HCT116 (cell line): ENCODE results near the gene BRD4.

Experiments
- CEBPB ChIP-seq: IDR thresholded peaks from 2 replicates; pipeline ENCODE4 v1.6.1; 2012; ENCODE audit warnings: low read depth
- CTCF ChIP-seq, 3 experiments: fragments of 200-600 bp in 1 of 3; sonication (generic) in 1 of 3; IDR thresholded peaks in 2 of 3; conservative IDR thresholded peaks in 1 of 3; 2 replicates each; pipeline ENCODE4 v1.5.1; 2012 to 2017; ENCODE audit warnings: low read depth in 2 of 3, low read length in 2 of 3, antibody characterized with exemption in 1 of 3, borderline replicate concordance in 1 of 3, control low read depth in 1 of 3, mild to moderate bottlenecking in 1 of 3, mixed read lengths in 1 of 3, mixed run types in 1 of 3, moderate library complexity in 1 of 3; ENCODE audit not compliant: insufficient read depth in 1 of 3
- EGR1 ChIP-seq: IDR thresholded peaks from 2 replicates; pipeline ENCODE4 v1.6.1; 2012; ENCODE audit warnings: low read depth
- EZH2 ChIP-seq: fragments of 200-600 bp; sonication (generic); IDR thresholded peaks from 2 replicates; pipeline ENCODE4 v1.6.1; 2017; ENCODE audit warnings: antibody characterized with exemption, mixed run types
- JUND ChIP-seq: IDR thresholded peaks from 2 replicates; pipeline ENCODE4 v1.6.1; 2012
- POLR2A ChIP-seq: IDR thresholded peaks from 2 replicates; pipeline ENCODE4 v1.7.0; 2011; ENCODE audit warnings: borderline replicate concordance; ENCODE audit not compliant: insufficient read depth, insufficient read length; ENCODE audit errors: extremely low read depth
- SIN3A ChIP-seq: IDR thresholded peaks from 2 replicates; pipeline ENCODE4 v1.6.1; 2012; ENCODE audit warnings: low read depth
- ZBTB33 ChIP-seq: IDR thresholded peaks from 2 replicates; pipeline ENCODE4 v1.6.1; 2011; ENCODE audit warnings: mild to moderate bottlenecking, low read length, moderate library complexity; ENCODE audit not compliant: insufficient replicate concordance; ENCODE audit errors: extremely low read depth
- ZNF274 ChIP-seq: fragments of 200-500 bp; sonication (Bioruptor generic); IDR thresholded peaks from 2 replicates; pipeline ENCODE4 v1.6.1; 2014; ENCODE audit warnings: mild to moderate bottlenecking, low read depth, low read length, inconsistent platforms
- TF ChIP-seq, protein P1 (sequence below): IDR thresholded peaks from 2 replicates; pipeline ENCODE4 v1.6.1; 2012

- TF ChIP-seq JUND (no peak), EZH2 (no peak), SIN3A (no peak), CTCF (IDR thresholded peaks at IDR 0.05 in 2 of 3, conservative IDR thresholded peaks at IDR 0.05 in 1 of 3; ENCODE audit: borderline replicate concordance in 1 of 3, insufficient read depth in 1 of 3, low read depth in 2 of 3, low read length in 2 of 3) (no peak), CEBPB (no peak), POLR2A (no peak), ZBTB33 (no peak), ZNF274 (no peak), EGR1 (no peak)
- TF ChIP-seq, protein P1, sequence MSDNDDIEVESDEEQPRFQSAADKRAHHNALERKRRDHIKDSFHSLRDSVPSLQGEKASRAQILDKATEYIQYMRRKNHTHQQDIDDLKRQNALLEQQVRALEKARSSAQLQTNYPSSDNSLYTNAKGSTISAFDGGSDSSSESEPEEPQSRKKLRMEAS = no peak
These were observed 68.9 kb downstream of the BRD4 start for GRCh38 chr19:15263361-15263985.
